HepG2 (cell line): ENCODE results near the gene IQCH. TPM values are rescaled to one million over a fixed set of nuclear protein-coding genes. Genes with fewer than 3 reads are reported as not detected.
A peak's percentile ranks its signal among the peaks of the same experiment; 100 is the strongest.

Experiments used
- AHR ChIP-seq: IDR thresholded peaks from 2 replicates; pipeline ENCODE4 v1.6.1; 2018; ENCODE audit warnings: missing genetic modification reagents, missing compliant biosample characterization
- BATF2 ChIP-seq: sonication (generic); formaldehyde crosslinking; IDR thresholded peaks from 2 replicates; pipeline ENCODE4 v1.8.0; 2022; ENCODE audit warnings: mild to moderate bottlenecking, missing genetic modification reagents, moderate library complexity
- BORCS8-MEF2B ChIP-seq: sonication (generic); formaldehyde crosslinking; IDR thresholded peaks from 2 replicates; pipeline ENCODE4 v1.8.0; 2022; ENCODE audit warnings: mild to moderate bottlenecking, missing genetic modification reagents
- DZIP1 ChIP-seq: sonication (generic); formaldehyde crosslinking; IDR thresholded peaks from 2 replicates; pipeline ENCODE4 v1.5.0; 2020; ENCODE audit warnings: mild to moderate bottlenecking, missing genetic modification reagents
- NCOR1 ChIP-seq: fragments of 200-600 bp; sonication (generic); IDR thresholded peaks from 2 replicates; pipeline ENCODE4 v1.7.0; 2017; ENCODE audit warnings: antibody characterized with exemption, low read length, borderline replicate concordance
- REPIN1 ChIP-seq: sonication (generic); formaldehyde crosslinking; IDR thresholded peaks from 2 replicates; pipeline ENCODE4 v1.8.0; 2022; ENCODE audit warnings: missing genetic modification reagents, low read depth, mild to moderate bottlenecking, borderline replicate concordance
- SNAPC4 ChIP-seq: sonication (generic); formaldehyde crosslinking; IDR thresholded peaks from 2 replicates; pipeline ENCODE4 v1.4.0; 2020; ENCODE audit warnings: mild to moderate bottlenecking, missing genetic modification reagents
- ZFYVE20 ChIP-seq: sonication (generic); formaldehyde crosslinking; IDR thresholded peaks from 2 replicates; pipeline ENCODE4 v1.8.0; 2023; ENCODE audit warnings: low read depth, mild to moderate bottlenecking, moderate library complexity, missing genetic modification reagents, borderline replicate concordance
- ZNF264 ChIP-seq: sonication (generic); formaldehyde crosslinking; IDR thresholded peaks from 2 replicates; pipeline ENCODE4 v1.4.0; 2020; ENCODE audit warnings: missing genetic modification reagents
- ZNF281 ChIP-seq: sonication (generic); formaldehyde crosslinking; IDR thresholded peaks from 2 replicates; pipeline ENCODE4 v1.4.0; 2020; ENCODE audit warnings: missing genetic modification reagents, borderline replicate concordance
- ZNF3 ChIP-seq: IDR thresholded peaks from 2 replicates; pipeline ENCODE4 v1.7.0; 2017; ENCODE audit warnings: inconsistent platforms
- ZNF512 ChIP-seq: sonication (generic); formaldehyde crosslinking; IDR thresholded peaks from 2 replicates; pipeline ENCODE4 v1.4.0; 2020; ENCODE audit warnings: mild to moderate bottlenecking, missing genetic modification reagents
- ZNF777 ChIP-seq: sonication (generic); formaldehyde crosslinking; IDR thresholded peaks from 2 replicates; pipeline ENCODE4 v1.4.0; 2020; ENCODE audit warnings: missing genetic modification reagents
- ZNF883 ChIP-seq: sonication (generic); formaldehyde crosslinking; IDR thresholded peaks from 2 replicates; pipeline ENCODE4 v1.5.1; 2020; ENCODE audit warnings: mild to moderate bottlenecking, missing genetic modification reagents; ENCODE audit errors: not compliant biosample characterization
- polyA plus RNA-seq, 8 experiments: library from polyadenylated mRNA; depleted of rRNA in 3 of 8; stranded (reverse) in 7 of 8; unstranded in 1 of 8; fragments of >200 nt; fragmentation: Illumina TruSeq in 4 of 8; extraction: Trizol in 4 of 8; gene quantifications; 2 replicates each; pipeline versions ENCODE4 v1.2.1 to v1.2.3, GENCODE V29; 2011 to 2016; ENCODE audit warnings: low read depth in 4 of 8, missing spikeins in 1 of 8, mixed read lengths in 1 of 8; ENCODE audit not compliant: insufficient read depth in 1 of 8
- total RNA-seq, 5 experiments: library from RNA; depleted of rRNA; stranded (reverse); fragments of >200 nt; fragmentation: Illumina TruSeq; extraction: Trizol; gene quantifications; 2 replicates each; pipeline ENCODE4 v1.2.3, GENCODE V29; 2016; ENCODE audit warnings: low read depth in 1 of 5

IQCH gene
- total and polyA plus RNA-seq, 2 of the 13 experiments (the other 11 are each of a cell fraction or from before 2014, with no cell fraction given), result 0.16 to 0.55 TPM

GRCh38 chr15:67521029-67521782 lies 266.6 kb downstream of the IQCH start, which contains the start of gene C15orf61 (continued):
- TF ChIP-seq ZFYVE20 (CRISPR knock-in tag) (peak; percentile 89; the same call in 1 of the 2 replicates), ZNF264 (CRISPR knock-in tag) (peak; percentile 90), ZNF512 (0 out of 2 replicates have a peak, but pooled peaks have one; percentile 66), AHR (peak; percentile 74), BORCS8-MEF2B (CRISPR knock-in tag) (peak; percentile 85), DZIP1 (CRISPR knock-in tag) (peak; percentile 49; the same call in 1 of the 2 replicates), BATF2 (peak; percentile 96), ZNF281 (CRISPR knock-in tag) (peak; percentile 11; the same call in 1 of the 2 replicates), REPIN1 (CRISPR knock-in tag) (peak; percentile 72), ZNF777 (peak; percentile 85), SNAPC4 (CRISPR knock-in tag) (no peak), ZNF3 (no peak), ZNF883 (CRISPR knock-in tag) (peak; percentile 82), NCOR1 (no peak)
